Dedifferentiated amniotic fluid mesenchymal stem cell (primary cell): Measurements from ENCODE around the gene SLC9A8.
"Not testable (repeated sequence)": the region's sequence is repeated elsewhere in the genome, so short reads cannot be mapped to it uniquely, and the experiment has no call there.

Source experiments
- DNase-seq: peaks from one replicate; pipeline ENCODE4 v3.0.0-alpha.2; 2016; ENCODE audit errors: extremely low spot score

The SLC9A8 gene

DNA sequence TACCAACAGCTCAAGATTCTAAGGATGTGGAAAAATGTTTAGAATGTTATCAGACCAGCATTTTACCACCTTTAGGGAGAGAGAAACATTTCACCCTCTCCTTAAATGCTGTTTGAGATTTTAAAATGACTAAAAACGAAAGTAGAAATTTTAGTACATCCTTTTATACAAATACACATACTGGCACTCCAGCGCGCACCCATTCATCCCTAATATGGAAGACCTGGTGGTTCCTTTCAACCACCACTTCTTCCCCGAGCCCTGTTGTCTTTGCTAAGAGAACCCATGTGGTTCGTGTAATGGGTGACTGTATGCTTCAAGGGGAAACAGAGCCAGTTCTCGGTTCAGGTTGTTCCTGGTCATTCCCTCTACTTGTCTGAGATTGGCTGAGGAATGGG, 81.4 kb downstream of the SLC9A8 start:
- DNase-seq: no peak

DNA sequence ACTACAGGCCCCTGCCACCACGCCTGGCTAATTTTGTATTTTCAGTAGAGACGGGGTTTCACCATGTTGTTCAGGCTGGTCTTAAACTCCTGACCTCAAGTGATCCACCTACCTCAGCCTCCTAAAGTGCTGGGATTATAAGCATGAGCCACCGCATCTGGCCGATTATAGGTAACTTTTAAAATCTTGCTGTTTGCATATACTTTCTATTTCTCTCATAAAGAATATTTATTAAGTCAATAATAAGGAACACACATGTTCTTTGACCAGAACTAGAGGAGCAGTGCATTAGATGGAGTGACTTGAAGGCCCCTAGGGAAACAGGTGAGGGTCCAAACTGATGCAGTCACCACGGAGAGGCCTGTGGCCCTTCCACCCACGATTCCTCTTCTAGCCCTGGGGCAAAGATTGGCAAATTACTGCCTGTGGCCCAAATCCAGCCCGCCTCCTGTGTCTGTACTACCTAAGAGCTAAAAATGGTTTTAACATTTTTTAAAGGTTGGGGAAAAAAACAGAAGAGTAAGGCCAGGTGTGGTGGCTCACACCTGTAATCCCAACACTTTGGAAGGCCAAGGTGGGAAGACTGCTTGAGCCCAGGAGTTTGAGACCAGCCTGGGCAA, 83.0 kb downstream of the SLC9A8 start:
- DNase-seq: not testable (repeated sequence)

- no peak for DNase-seq
These were observed 83.6 kb downstream of the SLC9A8 start for GRCh38 chr20:49896204-49896603.

- DNase-seq: no peak
These were observed 87.1 kb downstream of the SLC9A8 start for GRCh38 chr20:49899541-49900383.

DNA sequence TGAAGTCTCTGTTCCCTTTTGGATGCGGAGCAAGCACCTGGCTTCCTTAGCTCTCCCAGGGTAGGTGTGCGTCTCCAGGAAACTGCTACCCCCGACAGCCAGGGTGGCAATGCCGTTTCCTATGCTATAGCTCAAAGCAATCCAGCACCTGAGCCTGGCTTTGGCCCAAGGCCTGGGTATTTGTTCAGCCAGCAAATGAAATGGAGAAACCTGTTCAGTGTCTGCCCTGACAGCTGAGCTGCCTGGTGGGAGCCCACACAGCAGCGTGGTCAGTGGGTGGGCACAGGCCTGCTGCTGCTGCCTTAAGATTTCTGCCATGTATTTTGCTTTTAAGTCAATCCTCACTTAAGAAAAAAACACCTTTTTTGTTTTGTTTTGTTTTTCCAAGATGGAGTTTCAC, 89.0 kb downstream of the SLC9A8 start:
- no peak for DNase-seq

DNA sequence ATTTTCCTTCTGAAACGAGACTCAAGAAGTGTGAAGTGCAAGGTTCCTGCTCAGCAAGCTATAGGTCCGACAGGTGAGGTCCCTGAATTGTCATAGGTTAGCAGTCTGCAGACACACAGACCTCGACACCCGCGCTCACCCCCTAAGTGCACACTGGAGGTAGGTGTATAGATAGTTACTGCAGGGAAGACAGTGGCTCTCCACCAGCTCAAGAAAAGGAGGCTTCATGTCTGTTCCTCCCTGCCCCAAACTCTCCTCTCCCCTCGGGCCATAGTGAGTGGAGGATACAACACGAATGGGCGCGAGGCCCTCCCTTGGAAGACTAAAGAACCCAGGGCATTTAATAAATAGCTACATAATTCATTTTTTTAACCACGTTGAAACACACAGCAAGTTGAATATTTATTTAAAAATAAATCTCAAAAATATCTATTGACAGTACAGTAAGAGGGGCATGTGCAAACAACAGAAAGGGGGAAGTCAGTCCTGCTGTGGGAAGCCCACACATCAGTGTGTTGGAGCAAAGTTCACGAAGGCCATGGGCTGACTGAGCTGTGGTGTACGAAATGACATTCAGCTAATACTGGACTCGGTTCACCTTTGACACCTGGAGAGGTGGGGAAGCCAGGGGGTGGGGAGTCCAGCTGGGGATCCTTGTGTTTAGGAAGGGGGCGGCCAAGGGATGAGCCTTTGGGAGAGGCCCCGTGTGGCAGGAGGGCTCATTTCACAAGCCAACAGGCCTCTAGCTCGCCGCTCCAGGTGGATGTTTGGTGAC, 92.0 kb downstream of the SLC9A8 start:
- no peak for DNase-seq

- no peak for DNase-seq
These were observed 92.9 kb downstream of the SLC9A8 start for GRCh38 chr20:49905415-49906091.

GRCh38 chr20:49906101-49906604, 93.5 kb downstream of the SLC9A8 start:
- no peak for DNase-seq

DNA sequence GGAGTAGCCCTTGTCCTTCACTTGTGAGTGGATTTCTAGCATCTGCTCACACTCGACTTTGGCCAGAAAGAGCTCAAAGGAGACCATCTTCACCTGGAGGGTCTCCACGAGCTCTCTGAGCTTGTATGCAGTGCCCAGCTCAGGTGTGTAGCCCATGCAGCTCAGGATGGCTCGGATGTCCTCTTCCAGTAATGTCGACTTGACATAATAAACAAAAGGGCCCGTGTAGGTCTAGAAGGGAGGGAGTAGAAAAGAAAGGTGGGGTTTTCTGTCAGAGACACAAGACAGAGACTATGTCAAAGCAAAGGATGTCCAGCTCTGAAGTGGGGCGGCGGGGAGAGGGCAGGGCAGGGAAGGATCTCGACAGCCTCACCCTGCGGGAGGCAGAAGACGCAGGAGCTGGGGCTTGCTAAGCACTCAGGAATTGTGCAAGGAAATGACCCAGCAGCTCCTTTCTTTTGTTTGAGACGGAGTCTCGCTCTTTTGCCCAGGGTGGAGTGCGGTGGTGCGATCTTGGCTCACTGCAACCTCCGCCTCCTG, 94.1 kb downstream of the SLC9A8 start:
- no peak for DNase-seq

DNA sequence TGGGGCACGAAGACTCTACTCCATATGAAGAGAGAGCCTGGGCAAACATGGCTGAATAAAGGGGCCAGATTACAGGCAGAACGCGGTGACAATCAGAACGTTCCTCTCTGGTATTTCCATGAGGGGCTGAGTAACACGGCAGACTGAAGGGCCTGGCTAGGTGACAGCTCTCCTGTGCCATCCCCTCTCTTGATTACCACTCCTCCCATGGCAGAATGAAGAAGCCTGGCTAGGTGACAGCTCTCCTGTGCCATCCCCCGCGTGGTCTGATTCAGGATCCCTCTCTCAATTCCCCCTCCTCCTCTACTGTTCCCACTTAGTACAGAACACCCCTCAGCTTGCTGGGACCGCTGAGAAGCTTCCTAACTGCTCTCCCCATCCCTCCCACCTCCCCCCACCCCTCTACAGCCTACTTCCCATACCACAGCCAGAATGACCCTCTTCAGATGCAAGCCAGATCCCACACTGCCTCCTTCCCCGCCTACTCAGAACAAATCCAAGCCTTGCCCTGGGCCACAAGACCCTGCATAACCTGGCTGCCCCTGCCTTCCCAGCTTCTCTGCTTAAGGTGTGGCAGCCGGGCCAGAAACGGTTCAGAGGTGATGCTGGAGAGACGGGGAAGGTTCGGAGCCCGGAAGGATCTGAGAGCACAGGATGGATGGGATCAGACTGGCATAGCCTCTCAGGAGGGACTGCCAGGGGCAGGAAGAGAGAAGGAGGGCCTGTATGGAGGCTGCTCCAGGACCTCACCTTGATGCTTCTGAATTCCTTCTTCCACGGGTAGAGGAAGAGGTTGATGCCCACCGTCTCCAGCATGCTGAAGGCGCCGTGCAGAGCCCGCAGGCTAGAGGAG, 95.0 kb downstream of the SLC9A8 start:
- no peak for DNase-seq

DNA sequence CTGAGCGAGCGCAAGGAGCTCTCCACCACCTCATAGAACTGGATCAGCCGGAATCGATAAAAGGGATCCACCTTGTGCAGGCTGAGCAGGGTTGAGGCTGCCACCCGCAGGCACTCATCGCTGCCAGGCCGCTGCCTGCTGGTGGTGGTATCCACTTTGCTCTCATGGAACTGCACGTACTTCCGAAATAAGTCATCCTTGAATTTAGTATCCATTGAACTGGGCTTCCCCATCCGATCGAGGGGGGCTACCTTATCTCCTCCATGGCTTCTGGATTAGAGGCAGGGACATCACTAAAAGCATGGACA, 95.6 kb downstream of the SLC9A8 start:
- DNase-seq: no peak

GRCh38 chr20:49909499-49910339, 97.1 kb downstream of the SLC9A8 start:
- no peak for DNase-seq

DNA sequence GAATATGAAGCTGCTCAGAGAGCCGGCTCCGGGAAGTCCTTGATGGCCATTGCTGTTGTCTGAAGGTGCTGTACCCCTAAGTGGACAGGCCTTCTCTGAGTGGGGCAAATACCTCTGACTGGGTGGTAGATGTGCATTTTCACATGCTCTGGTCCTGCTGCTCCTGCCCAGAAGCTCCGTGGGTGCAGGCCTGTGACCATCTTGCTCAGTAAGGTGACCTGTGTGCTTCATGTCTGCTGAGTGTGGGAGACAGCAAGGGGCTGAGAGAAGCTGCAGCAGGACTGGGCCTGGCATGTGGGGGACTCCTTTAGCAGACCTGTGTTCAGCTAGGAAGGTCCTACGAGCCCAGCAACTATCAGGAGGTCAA, 97.7 kb downstream of the SLC9A8 start:
- no peak for DNase-seq

DNA sequence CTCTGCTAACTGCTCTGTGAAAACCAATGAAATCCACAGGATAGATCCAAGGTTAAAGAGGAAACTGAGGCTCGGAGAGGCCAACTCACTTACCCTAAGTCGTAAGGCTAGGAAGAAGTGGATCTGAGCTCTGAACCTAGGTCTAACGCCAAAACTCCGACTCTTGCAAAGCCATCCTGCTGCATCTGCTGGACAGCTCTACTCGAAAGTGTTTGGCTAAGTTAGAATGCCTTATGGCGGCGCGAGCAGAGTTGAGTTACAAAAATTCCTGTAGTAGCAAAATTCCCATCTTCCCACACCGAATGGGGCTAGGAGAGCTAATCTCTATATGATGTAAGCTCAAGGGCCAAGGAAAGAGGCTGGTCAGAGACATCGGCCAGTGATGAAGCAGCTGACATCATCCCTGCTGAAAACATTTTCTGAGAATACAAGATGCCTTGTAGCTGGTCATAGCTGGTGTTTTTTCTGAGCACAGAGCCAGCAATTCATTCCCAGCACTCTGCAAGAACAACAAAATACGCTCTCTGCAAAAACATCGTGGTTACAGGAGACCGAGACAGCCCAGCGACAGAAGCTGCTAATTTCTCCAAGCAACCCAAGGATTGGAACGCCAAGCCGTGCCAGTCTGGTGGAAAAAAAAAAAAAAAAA, 100.9 kb downstream of the SLC9A8 start:
- no peak for DNase-seq

DNA sequence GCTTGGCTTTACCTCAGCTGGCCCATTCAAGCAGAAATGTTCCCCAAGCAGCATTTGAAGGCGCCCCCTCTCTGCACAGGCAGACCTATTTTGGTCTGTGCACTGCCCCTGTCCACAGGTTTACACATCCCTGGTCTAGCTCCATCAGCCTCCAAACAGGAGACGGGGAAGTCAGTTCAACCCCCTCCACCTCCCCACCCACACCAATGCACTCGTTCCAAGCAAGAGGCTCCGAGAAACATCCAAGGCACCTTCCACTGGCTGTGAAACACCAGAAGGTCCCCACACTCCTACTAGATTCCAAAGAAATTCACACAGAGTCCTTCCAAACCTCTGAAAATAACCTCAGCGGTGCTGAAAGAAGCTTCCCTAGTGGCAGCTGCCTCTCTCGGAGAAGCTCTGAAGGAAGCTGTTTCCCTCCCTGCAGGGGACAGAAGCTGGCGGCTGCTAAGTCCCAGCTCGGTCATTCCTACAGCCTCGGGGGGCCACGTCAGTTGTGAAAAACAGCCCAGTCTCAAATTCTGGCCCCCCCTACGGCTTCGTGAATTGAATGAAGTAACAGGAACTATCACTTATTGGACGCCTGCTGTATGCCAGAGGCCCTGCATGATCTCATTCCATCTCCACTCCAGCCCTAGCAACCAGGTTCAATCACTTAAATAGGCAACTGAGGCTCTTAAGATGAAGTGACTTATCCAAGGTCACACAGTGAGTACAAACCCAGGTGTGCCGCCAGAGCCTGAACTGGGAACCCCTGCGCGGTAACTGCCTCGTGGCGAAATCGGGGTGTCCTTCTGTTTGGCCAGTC, 101.9 kb downstream of the SLC9A8 start:
- no peak for DNase-seq

DNA sequence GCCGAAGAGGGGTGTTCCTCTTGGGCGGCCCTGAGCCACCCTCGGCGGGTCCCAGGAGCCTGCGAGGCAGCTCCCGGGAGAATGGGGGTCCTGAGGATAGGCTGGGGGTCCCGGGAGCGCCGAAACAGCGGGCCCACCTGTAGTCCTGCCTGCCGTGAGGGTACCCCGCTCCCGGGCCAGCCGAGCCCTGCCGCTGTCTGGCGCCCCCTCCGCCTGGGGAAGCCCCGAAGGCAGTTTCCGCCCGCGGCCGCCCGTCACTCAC, 102.4 kb downstream of the SLC9A8 start:
- no peak for DNase-seq

DNA sequence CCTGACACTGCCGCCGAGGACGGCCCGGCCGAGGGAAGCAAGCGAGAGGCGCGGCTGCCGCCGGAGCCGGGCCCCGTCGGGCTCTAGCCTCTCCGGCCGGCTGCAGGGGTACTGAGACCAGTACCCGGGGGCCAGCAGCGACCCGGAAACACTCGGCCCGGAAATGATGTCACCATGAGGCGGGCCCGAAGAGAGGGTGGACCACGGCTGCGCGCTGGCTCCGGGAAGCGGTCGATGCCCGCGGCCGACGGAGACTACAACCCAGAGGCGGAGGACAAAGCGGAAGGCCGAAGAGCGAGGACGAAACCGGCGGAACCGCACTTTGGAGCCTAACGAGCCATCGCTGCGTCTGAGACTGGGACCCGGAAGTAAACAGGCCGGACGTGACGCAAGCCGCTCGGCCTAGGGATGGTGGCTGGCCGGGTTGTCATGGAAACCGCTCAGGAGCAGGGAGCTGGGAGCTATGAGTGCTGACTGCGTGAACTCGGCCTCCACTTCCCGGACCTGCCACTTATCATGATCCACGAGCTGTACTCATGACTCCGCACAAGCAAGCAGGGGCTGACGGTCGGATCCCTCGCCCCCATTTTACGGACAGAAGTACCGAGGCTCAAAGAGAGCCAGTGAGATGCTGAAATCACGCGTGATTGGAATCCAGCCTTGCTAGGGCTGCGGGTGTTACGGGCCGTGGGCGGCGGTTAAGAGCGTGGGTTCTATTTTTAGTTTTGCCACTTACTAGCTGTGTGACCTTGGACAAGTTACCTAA, 102.9 kb downstream of the SLC9A8 start, which contains the start of gene SPATA2:
Gene SPATA2, minus strand, starts transcription at position 150 of the 766 bp plus-strand sequence. CDS start 7,039 bp downstream, outside the sequence.
- peak; percentile 96 for DNase-seq
